Measurements from ENCODE around the gene PARP3.

DNA sequence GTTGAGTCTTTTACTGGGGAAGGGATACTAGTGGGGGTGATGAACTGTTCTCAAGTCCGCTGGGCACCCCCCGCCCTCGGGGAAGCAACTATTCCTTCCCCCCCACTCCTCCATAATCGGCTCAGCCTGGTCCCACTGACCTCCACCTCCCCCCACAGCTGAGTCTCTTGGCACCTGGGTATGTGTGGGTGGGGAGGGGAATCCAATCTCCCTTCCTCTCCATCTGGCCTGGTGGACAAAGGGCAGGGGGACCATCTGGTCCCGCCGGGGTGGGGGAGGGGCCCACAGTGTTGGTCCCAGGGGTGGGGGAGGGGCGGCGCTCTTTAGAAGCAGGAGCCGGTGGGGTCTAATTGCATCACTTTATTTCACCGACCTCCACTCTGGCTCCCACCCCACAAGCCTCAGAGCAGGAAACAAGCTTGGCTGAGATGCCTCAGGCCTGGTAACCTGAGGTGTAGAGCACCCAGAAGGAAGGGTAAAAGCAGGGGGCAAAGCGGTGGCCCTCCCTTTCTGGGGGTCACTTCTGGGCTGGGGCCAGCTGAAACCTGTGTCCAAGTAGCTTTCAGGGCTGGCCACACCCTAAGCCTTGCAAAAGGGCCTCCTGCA is 26.1 kb downstream of the PARP3 start:
- TF ChIP-seq, protein P1, sequence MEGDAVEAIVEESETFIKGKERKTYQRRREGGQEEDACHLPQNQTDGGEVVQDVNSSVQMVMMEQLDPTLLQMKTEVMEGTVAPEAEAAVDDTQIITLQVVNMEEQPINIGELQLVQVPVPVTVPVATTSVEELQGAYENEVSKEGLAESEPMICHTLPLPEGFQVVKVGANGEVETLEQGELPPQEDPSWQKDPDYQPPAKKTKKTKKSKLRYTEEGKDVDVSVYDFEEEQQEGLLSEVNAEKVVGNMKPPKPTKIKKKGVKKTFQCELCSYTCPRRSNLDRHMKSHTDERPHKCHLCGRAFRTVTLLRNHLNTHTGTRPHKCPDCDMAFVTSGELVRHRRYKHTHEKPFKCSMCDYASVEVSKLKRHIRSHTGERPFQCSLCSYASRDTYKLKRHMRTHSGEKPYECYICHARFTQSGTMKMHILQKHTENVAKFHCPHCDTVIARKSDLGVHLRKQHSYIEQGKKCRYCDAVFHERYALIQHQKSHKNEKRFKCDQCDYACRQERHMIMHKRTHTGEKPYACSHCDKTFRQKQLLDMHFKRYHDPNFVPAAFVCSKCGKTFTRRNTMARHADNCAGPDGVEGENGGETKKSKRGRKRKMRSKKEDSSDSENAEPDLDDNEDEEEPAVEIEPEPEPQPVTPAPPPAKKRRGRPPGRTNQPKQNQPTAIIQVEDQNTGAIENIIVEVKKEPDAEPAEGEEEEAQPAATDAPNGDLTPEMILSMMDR (IDR thresholded peaks at IDR 0.05): no peak
- no peak for TF ChIP-seq POLR2AphosphoS5 (IDR thresholded peaks at IDR 0.05)

All from suprapubic skin (tissue), 3 donors.